Common myeloid progenitor, CD34-positive (primary cell): ENCODE results near the gene RNMT. TPM values are rescaled to one million over a fixed set of nuclear protein-coding genes. Genes with fewer than 3 reads are reported as not detected.
"Not testable (repeated sequence)": the region's sequence is repeated elsewhere in the genome, so short reads cannot be mapped to it uniquely, and the experiment has no call there.

Source experiments
- CTCF ChIA-PET: fragments of 350-600 bp; sonication (Branson Sonifier 250); formaldehyde crosslinking; loops from one replicate; lab custom pipeline; 2021; ENCODE audit warnings: antibody characterized with exemption; lab: Charles Lee
- POLR2A ChIA-PET: fragments of 350-600 bp; sonication (Branson Sonifier 250); formaldehyde crosslinking; loops from one replicate; lab custom pipeline; 2021; ENCODE audit warnings: antibody characterized with exemption; lab: Charles Lee
- DNase-seq, 3 donors: peaks; one replicate each; pipeline versions ENCODE4 v3.0.0 to v3.0.0-alpha.2; 2013
- H3K27ac ChIP-seq, 2 experiments: 1 replicate in 1 of 2; 2 replicates in 1 of 2; pipeline ENCODE4 v1.7.0; 2013; ENCODE audit warnings: inconsistent platforms in 2 of 2, low read length in 2 of 2, mild to moderate bottlenecking in 2 of 2, low read depth in 1 of 2, moderate library complexity in 1 of 2; ENCODE audit not compliant: severe bottlenecking in 2 of 2, insufficient read depth in 1 of 2, poor library complexity in 1 of 2
- H3K27me3 ChIP-seq, 5 experiments: replicated peaks in 2 of 5; 1 replicate in 3 of 5; 2 replicates in 2 of 5; pipeline versions ENCODE4 v1.6.1 to v1.7.0; 2013; ENCODE audit warnings: low read length in 4 of 5, mild to moderate bottlenecking in 2 of 5, moderate library complexity in 2 of 5, inconsistent platforms in 1 of 5; ENCODE audit not compliant: insufficient read depth in 5 of 5, control insufficient read depth in 4 of 5
- H3K36me3 ChIP-seq, 4 experiments: 1 replicate in 2 of 4; 2 replicates in 2 of 4; pipeline versions ENCODE4 v1.6.1 to v1.7.0; 2013; ENCODE audit warnings: low read length in 3 of 4, control low read depth in 1 of 4, mild to moderate bottlenecking in 1 of 4; ENCODE audit not compliant: control insufficient read depth in 4 of 4, insufficient read depth in 4 of 4
- H3K4me1 ChIP-seq, 4 experiments: 1 replicate in 3 of 4; 2 replicates in 1 of 4; pipeline versions ENCODE4 v1.6.1 to v1.7.1; 2013; ENCODE audit warnings: low read length in 3 of 4, mild to moderate bottlenecking in 3 of 4, control low read depth in 1 of 4, inconsistent platforms in 1 of 4, moderate library complexity in 1 of 4; ENCODE audit not compliant: control insufficient read depth in 4 of 4, insufficient read depth in 4 of 4; ENCODE audit errors: control extremely low read depth in 1 of 4
- H3K4me3 ChIP-seq, 7 experiments: 1 replicate in 4 of 7; 2 replicates in 3 of 7; pipeline versions ENCODE4 v1.5.1 to v1.7.0; 2013; ENCODE audit warnings: mild to moderate bottlenecking in 7 of 7, low read length in 6 of 7, moderate library complexity in 6 of 7, inconsistent platforms in 2 of 7, low read depth in 2 of 7, control low read depth in 1 of 7; ENCODE audit not compliant: insufficient read depth in 4 of 7, control insufficient read depth in 1 of 7; ENCODE audit errors: extremely low read depth in 1 of 7
- H3K9me3 ChIP-seq, 5 experiments: 1 replicate in 4 of 5; 2 replicates in 1 of 5; pipeline versions ENCODE4 v1.6.1 to v1.7.1; 2013; ENCODE audit warnings: low read length in 4 of 5, mild to moderate bottlenecking in 2 of 5, inconsistent platforms in 1 of 5, low read depth in 1 of 5, moderate library complexity in 1 of 5; ENCODE audit not compliant: control insufficient read depth in 4 of 5, insufficient read depth in 2 of 5; ENCODE audit errors: control extremely low read depth in 1 of 5
- WGBS: methylation state at CpG from one replicate; pipeline ENCODE4 v1.1.5; 2013; ENCODE audit not compliant: insufficient coverage; 5-methylcytosine and 5-hydroxymethylcytosine counted together
- polyA plus RNA-seq: library from polyadenylated mRNA; unstranded; fragments of 120-200 nt; gene quantifications from one replicate; pipeline ENCODE4 v1.2.1, GENCODE V29; 2013

Gene RNMT
- 29.2 TPM for polyA plus RNA-seq

DNA sequence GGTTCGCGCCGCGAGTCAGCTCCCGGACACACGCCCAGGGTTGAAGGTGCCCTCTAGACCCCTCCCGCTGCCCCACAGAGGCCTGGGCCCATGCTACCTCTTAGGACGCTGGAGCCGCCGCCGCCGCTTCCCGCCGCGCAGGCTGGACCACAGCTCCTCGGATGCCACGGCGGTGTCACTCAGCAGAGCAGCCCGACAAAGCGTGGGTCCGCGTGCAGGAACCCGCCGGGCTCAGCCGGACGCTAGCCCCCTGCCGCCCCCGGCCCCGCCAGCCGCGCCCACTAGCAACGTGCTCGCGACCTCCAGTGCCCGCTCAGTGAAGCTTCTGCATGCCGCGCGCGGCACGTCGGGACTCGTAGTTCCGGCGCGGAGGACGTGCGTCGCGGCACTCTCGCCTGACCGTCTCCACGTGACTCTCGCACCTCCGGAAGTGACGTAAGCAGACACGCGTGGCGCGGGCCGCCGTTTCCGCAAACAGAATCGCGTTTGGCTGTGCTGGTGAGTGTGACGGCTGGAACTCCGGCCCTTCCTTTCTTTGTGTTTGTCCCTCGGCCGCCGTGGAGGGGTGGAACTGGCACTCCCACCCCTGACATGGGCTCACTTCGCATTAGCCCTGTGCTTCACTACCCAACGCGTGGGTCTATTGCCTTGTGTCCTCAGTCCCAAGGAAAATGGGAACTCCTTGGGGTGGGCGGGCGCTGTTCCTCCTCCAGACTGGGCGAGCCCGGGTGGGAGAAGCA is at the start of gene RNMT, which contains the start of gene FAM210A:
Gene RNMT, plus strand, starts transcription at position 442 of the 740 bp plus-strand sequence. CDS start 4,845 bp downstream, outside the sequence.
Gene FAM210A, minus strand, starts transcription at position 327 of the 740 bp plus-strand sequence. CDS start 44,481 bp downstream, outside the sequence.
- Histone ChIP-seq H3K4me1 (peaks cover 13 to 27% (median 20%) of the 10 kb centered on the region in 4 experiments), H3K36me3 (peaks cover 0 to 6% (median 3%) of the 10 kb centered on the region in 4 experiments), H3K27me3 (no peaks in the 10 kb centered on the region), H3K27ac (peak within 1 kb of the TSS; percentile 91 to 97), H3K4me3 (peak within 1 kb of the TSS; percentile 66 to 92 (median 85)), H3K9me3 (no peaks in the 10 kb centered on the region)
- 0% methylated on average over 64 of the region's 76 CpGs for WGBS
- POLR2A ChIA-PET: interaction anchor here (0.6 to 1.2 kb wide), 3 partner anchors 11 to 693 kb away, joined by 4 to 5 read pairs (median 4); no protein-coding TSS in a partner anchor
- peak; percentile 98 to 99 (median 98) for DNase-seq
- CTCF ChIA-PET: interaction anchor here (0.6 to 1.7 kb wide), 2 partner anchors 11 to 14 kb away, joined by 3 to 4 read pairs; no protein-coding TSS in a partner anchor

DNA sequence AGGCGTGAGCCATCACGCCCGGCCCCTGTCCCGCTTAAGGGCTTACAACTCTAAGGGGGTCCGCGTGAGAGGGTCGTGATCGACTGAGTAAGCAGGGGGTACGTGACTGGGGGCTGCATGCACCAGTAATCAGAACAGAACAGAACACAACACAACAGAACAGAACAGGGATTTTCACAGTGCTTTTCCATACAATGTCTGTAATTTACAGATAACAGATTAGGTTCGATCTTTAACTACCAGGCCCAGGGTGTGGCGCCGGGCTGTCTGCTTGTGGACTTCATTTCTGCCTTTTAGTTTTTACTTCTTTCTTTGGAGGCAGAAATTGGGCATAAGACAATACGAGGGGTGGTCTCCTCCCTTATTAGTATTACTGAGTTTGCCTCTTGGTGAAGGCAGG is 49.1 kb upstream of the RNMT start:
- H3K4me1 ChIP-seq, POLR2A ChIA-PET, H3K4me3 ChIP-seq, H3K27ac ChIP-seq, H3K9me3 ChIP-seq, H3K27me3 ChIP-seq, CTCF ChIA-PET: not testable (repeated sequence)
- DNase-seq: peak in 1 of 3 donors; percentile 30
- peaks cover 0 to 11% (median 4%) of the 10 kb centered on the region in 4 experiments for H3K36me3 ChIP-seq
- WGBS: 100% methylated on average over 2 of the region's 13 CpGs

DNA sequence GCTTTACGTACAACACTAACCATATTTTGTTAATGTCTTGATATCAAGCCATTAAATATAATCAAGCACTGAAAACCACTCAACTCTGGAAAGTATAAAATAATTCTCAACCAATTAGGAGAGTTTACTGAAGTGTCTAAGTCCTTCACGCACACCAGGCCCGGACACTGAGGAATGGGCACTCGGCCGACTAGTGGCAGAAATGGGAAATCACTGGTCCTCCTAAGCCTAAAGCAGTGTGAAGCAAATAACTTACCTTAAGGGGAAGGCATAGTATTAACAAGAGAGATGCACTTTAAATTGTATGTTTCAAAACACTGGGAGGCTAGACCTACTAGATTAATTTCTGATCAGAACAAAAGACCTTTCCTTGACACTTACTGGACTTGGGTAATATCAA is 45.9 kb upstream of the RNMT start:
- ChIA-PET CTCF (no interaction called here), POLR2A (no interaction called here)
- H3K27me3 ChIP-seq: no peaks in the 10 kb centered on the region
- no peak overlapping the region for H3K27ac ChIP-seq
- WGBS: 100% methylated on average over 1 of the region's 5 CpGs
- no peaks in the 10 kb centered on the region for H3K4me1 ChIP-seq
- peak; percentile 2 to 39 (median 22) for DNase-seq
- peaks cover 0 to 11% (median 4%) of the 10 kb centered on the region in 4 experiments for H3K36me3 ChIP-seq
- no peak overlapping the region for H3K4me3 ChIP-seq
- no peaks in the 10 kb centered on the region for H3K9me3 ChIP-seq

- CTCF ChIA-PET: no interaction called here
- H3K4me3 ChIP-seq: no peak overlapping the region
- no peak for DNase-seq
- H3K4me1 ChIP-seq: no peaks in the 10 kb centered on the region
- H3K9me3 ChIP-seq: no peaks in the 10 kb centered on the region
- peaks cover 0 to 11% (median 4%) of the 10 kb centered on the region in 4 experiments for H3K36me3 ChIP-seq
- 100% methylated on average over 3 of the region's 6 CpGs for WGBS
- no peaks in the 10 kb centered on the region for H3K27me3 ChIP-seq
- POLR2A ChIA-PET: no interaction called here
- no peak overlapping the region for H3K27ac ChIP-seq
These were observed 44.8 kb upstream of the RNMT start for GRCh38 chr18:13681701-13682100.

DNA sequence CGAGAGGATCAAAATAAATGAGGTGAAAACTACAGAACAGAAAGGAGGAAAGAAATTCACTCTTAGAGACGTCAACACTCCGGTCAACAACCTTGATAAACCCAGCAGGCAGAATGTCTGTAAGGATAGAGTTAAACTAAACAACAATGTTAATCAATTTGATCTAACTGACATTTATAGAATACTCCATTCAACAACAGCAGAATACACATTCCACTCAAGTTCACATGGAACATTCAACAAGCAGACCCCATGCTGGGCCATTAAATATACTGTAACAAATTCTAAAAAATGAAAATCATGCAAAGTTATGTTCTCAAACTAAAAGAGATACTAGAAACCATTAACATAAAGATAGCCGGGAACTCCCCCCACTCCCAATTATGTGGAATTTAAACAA is 41.9 kb upstream of the RNMT start:
- ChIA-PET CTCF (no interaction called here), POLR2A (no interaction called here)
- Histone ChIP-seq H3K36me3 (peaks cover 3 to 22% (median 4%) of the 10 kb centered on the region in 4 experiments), H3K4me1 (no peaks in the 10 kb centered on the region), H3K27ac (no peak overlapping the region), H3K9me3 (peaks cover 0 to 11% (median 3%) of the 10 kb centered on the region in 5 experiments), H3K27me3 (no peaks in the 10 kb centered on the region), H3K4me3 (no peak overlapping the region)
- no CpG with 5 or more reads among the region's 4 CpGs for WGBS
- no peak for DNase-seq

- Histone ChIP-seq H3K4me1 (no peaks in the 10 kb centered on the region), H3K9me3 (peaks cover 0 to 18% (median 3%) of the 10 kb centered on the region in 5 experiments), H3K27ac (no peak overlapping the region), H3K27me3 (no peaks in the 10 kb centered on the region), H3K4me3 (no peak overlapping the region), H3K36me3 (peaks cover 0 to 12% (median 1%) of the 10 kb centered on the region in 4 experiments)
- WGBS: 92% methylated on average over 17 of the region's 21 CpGs
- no peak for DNase-seq
- ChIA-PET CTCF (no interaction called here), POLR2A (no interaction called here)
These were observed 38.0 kb upstream of the RNMT start for GRCh38 chr18:13688191-13689136.
